ENCODE results near the gene NPC1L1. TPM values are rescaled to one million over a fixed set of nuclear protein-coding genes. Genes with fewer than 3 reads are reported as not detected.

Gene NPC1L1
- polyA plus RNA-seq, 1 donor (not counting 4 experiments of a cell fraction or from before 2014, with no cell fraction given): 0.01 TPM

- dilution Hi-C loops (cut with MboI; ENCODE audit: extremely low pct_ligation_motif_present, low sequenced_read_pairs): no loop called here
- no peaks in the 10 kb centered on the region for H3K36me3 ChIP-seq (ENCODE audit: control insufficient read depth in 2 of 2, extremely low read depth in 1 of 2, insufficient read depth in 2 of 2, low read length in 2 of 2)
- no peak for TF ChIP-seq CTCF (optimal IDR thresholded peaks at IDR 0.05 in 1 of 3, IDR thresholded peaks at IDR 0.05 in 1 of 3, conservative IDR thresholded peaks at IDR 0.05 in 1 of 3; ENCODE audit: extremely low read depth in 1 of 3, insufficient read depth in 2 of 3, low read length in 3 of 3)
- no peak for TF ChIP-seq EZH2 (IDR thresholded peaks at IDR 0.05; ENCODE audit: low read length)
- H3K9me1 ChIP-seq (ENCODE audit: control insufficient read depth, extremely low read depth, insufficient read depth, low read length): no peaks in the 10 kb centered on the region
- no peak for FAIRE-seq
- H3K4me1 ChIP-seq (ENCODE audit: control insufficient read depth, extremely low read depth, insufficient read depth, low read length): peaks cover 5% of the 10 kb centered on the region
- H3K79me2 ChIP-seq (ENCODE audit: control insufficient read depth, insufficient read depth, low read length): no peaks in the 10 kb centered on the region
- H3K27me3 ChIP-seq (ENCODE audit: control insufficient read depth, extremely low read depth, insufficient read depth, low read length): no peaks in the 10 kb centered on the region
- H2AFZ ChIP-seq (ENCODE audit: control insufficient read depth, low read length): no peak overlapping the region
- no peak overlapping the region for H3K9ac ChIP-seq (ENCODE audit: control insufficient read depth, extremely low read depth, insufficient read depth, low read length)
- no peak overlapping the region for H3K4me2 ChIP-seq (ENCODE audit: control insufficient read depth, extremely low read depth, insufficient read depth, low read depth, low read length)
- no peaks in the 10 kb centered on the region for H4K20me1 ChIP-seq (ENCODE audit: control insufficient read depth, extremely low read depth, insufficient read depth, low read length)
- H3K9me3 ChIP-seq (ENCODE audit: control insufficient read depth, low read depth, low read length): no peaks in the 10 kb centered on the region
- H3K27ac ChIP-seq (ENCODE audit: control insufficient read depth, insufficient read depth, low read length): no peak overlapping the region
- no peak overlapping the region for H3K4me3 ChIP-seq (ENCODE audit: control insufficient read depth in 2 of 3, extremely low read depth in 1 of 3, insufficient read depth in 2 of 3, low read depth in 1 of 3, low read length in 3 of 3)
- no peak for DNase-seq (ENCODE audit: low read depth, low spot score)
These were observed 8.3 kb upstream of the NPC1L1 start for GRCh38 chr7:44549457-44549856.

GRCh38 chr7:44548893-44549292, 7.8 kb upstream of the NPC1L1 start:
- Histone ChIP-seq H3K27ac (ENCODE audit: control insufficient read depth, insufficient read depth, low read length) (no peak overlapping the region), H2AFZ (ENCODE audit: control insufficient read depth, low read length) (no peak overlapping the region), H3K79me2 (ENCODE audit: control insufficient read depth, insufficient read depth, low read length) (no peaks in the 10 kb centered on the region), H3K9ac (ENCODE audit: control insufficient read depth, extremely low read depth, insufficient read depth, low read length) (no peak overlapping the region), H4K20me1 (ENCODE audit: control insufficient read depth, extremely low read depth, insufficient read depth, low read length) (no peaks in the 10 kb centered on the region), H3K36me3 (ENCODE audit: control insufficient read depth in 2 of 2, extremely low read depth in 1 of 2, insufficient read depth in 2 of 2, low read length in 2 of 2) (no peaks in the 10 kb centered on the region), H3K4me2 (ENCODE audit: control insufficient read depth, extremely low read depth, insufficient read depth, low read depth, low read length) (no peak overlapping the region), H3K27me3 (ENCODE audit: control insufficient read depth, extremely low read depth, insufficient read depth, low read length) (no peaks in the 10 kb centered on the region), H3K9me3 (ENCODE audit: control insufficient read depth, low read depth, low read length) (no peaks in the 10 kb centered on the region), H3K9me1 (ENCODE audit: control insufficient read depth, extremely low read depth, insufficient read depth, low read length) (no peaks in the 10 kb centered on the region), H3K4me3 (ENCODE audit: control insufficient read depth in 2 of 3, extremely low read depth in 1 of 3, insufficient read depth in 2 of 3, low read depth in 1 of 3, low read length in 3 of 3) (no peak overlapping the region), H3K4me1 (ENCODE audit: control insufficient read depth, extremely low read depth, insufficient read depth, low read length) (peaks cover 11% of the 10 kb centered on the region)
- TF ChIP-seq EZH2 (IDR thresholded peaks at IDR 0.05; ENCODE audit: low read length): no peak
- TF ChIP-seq CTCF (optimal IDR thresholded peaks at IDR 0.05 in 1 of 3, IDR thresholded peaks at IDR 0.05 in 1 of 3, conservative IDR thresholded peaks at IDR 0.05 in 1 of 3; ENCODE audit: extremely low read depth in 1 of 3, insufficient read depth in 2 of 3, low read length in 3 of 3): no peak
- FAIRE-seq (no peak), DNase-seq (ENCODE audit: low read depth, low spot score) (no peak)
- dilution Hi-C loops (cut with MboI; ENCODE audit: extremely low pct_ligation_motif_present, low sequenced_read_pairs): no loop called here

Measured in keratinocyte (primary cell).